Measurements from ENCODE around the gene LETM1.

The LETM1 gene

GRCh38 chr4:1856071-1856942 is at the start of gene LETM1:
TSS of gene LETM1 (minus strand) at chr4:1856156. CDS start at chr4:1855950, 206 bp downstream.
- peak; percentile 88 for DNase-seq

- no peak for DNase-seq
Observed at GRCh38 chr4:1904042-1904441, 48.1 kb upstream of the LETM1 start.

- DNase-seq: no peak
Observed at GRCh38 chr4:1903035-1903434, 47.1 kb upstream of the LETM1 start.

GRCh38 chr4:1902243-1902642 is 46.3 kb upstream of the LETM1 start:
- DNase-seq: no peak

GRCh38 chr4:1901127-1901526 is 45.2 kb upstream of the LETM1 start:
- no peak for DNase-seq

GRCh38 chr4:1900624-1901023 is 44.7 kb upstream of the LETM1 start:
- no peak for DNase-seq

GRCh38 chr4:1900087-1900433 is 44.1 kb upstream of the LETM1 start:
- no peak for DNase-seq

- peak; percentile 52 for DNase-seq
Observed at GRCh38 chr4:1899149-1900086, 43.5 kb upstream of the LETM1 start.

GRCh38 chr4:1898681-1899080 is 42.7 kb upstream of the LETM1 start:
- no peak for DNase-seq

GRCh38 chr4:1898007-1898406 is 42.1 kb upstream of the LETM1 start:
- DNase-seq: no peak

GRCh38 chr4:1896658-1896991 is 40.7 kb upstream of the LETM1 start:
- no peak for DNase-seq

GRCh38 chr4:1895971-1896657 is 40.2 kb upstream of the LETM1 start:
- no peak for DNase-seq

GRCh38 chr4:1890979-1891570 is 35.1 kb upstream of the LETM1 start:
- DNase-seq: no peak

GRCh38 chr4:1887052-1887451 is 31.1 kb upstream of the LETM1 start:
- no peak for DNase-seq

GRCh38 chr4:1885414-1885813 is 29.5 kb upstream of the LETM1 start:
- DNase-seq: no peak

- DNase-seq: no peak
Observed at GRCh38 chr4:1883583-1883982, 27.6 kb upstream of the LETM1 start.

- no peak for DNase-seq
Observed at GRCh38 chr4:1882850-1883271, 26.9 kb upstream of the LETM1 start.

- no peak for DNase-seq
Observed at GRCh38 chr4:1880332-1880731, 24.4 kb upstream of the LETM1 start.

GRCh38 chr4:1879485-1879884 is 23.5 kb upstream of the LETM1 start:
- no peak for DNase-seq

- no peak for DNase-seq
Observed at GRCh38 chr4:1874201-1874600, 18.2 kb upstream of the LETM1 start.

GRCh38 chr4:1873776-1874175 is 17.8 kb upstream of the LETM1 start:
- DNase-seq: no peak

- no peak for DNase-seq
Observed at GRCh38 chr4:1873291-1873690, 17.3 kb upstream of the LETM1 start.

GRCh38 chr4:1872870-1873269 is 16.9 kb upstream of the LETM1 start:
- DNase-seq: no peak
